ENCODE data around the gene TBC1D32.

- TF ChIP-seq CTCF (IDR thresholded peaks at IDR 0.05) (no peak), POLR2A (IDR thresholded peaks at IDR 0.05) (no peak)
Observed at GRCh38 chr6:121356575-121356974, 22.3 kb upstream of the TBC1D32 start.
